DMS53 treated with DMSO at 0.1 percent for 48 hours (cell line): ENCODE data around the gene KRTAP19-8.

Source experiments
- DNase-seq: peaks from one replicate; lab custom pipeline; 2025; ENCODE audit not compliant: unreplicated experiment; lab: John Stamatoyannopoulos, UW

KRTAP19-8 gene

DNA sequence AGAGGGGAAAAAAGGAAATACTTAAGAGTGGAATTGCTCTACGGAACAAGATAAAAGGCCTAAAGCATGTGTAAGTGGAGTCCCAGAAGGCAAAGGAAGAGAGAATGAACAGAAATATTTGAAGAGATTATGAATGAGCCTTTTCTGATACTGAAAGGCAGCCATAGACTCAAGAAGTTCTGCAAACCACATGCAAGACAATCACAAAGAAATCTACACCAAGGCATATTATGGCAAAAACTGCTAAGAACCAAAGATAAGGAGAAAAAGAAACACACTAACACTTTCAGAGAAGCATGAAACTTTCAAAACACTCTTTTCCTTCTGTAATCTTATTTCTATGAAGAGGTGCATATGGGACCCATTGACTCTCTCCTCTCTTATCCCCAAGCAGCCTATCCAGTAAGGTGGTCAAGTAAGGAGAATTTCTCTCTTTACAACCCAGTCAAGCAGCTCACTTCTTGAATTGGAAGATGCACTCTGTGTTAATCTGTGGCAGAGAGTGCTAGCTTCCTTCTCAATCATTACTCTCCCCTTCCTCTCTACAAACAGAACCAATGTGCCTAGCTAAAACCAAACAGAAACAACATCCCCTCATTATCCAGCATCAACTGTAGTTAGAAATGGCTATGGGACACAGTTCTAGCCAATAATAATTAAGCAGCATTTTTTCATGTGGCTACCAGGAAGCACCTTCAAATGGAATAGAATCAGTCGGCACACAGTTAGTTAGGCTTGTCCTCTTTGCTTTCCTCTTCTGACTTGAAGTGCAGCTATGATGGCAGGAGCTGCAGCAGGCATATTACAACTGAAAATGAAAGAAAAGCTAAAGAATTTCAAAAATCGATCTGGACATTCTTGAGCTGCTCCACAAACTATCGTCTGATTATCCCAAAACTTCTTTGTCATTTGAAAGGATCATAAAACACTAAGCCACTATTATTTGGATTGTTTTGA, 25.9 kb downstream of the KRTAP19-8 start:
- no peak for DNase-seq

DNA sequence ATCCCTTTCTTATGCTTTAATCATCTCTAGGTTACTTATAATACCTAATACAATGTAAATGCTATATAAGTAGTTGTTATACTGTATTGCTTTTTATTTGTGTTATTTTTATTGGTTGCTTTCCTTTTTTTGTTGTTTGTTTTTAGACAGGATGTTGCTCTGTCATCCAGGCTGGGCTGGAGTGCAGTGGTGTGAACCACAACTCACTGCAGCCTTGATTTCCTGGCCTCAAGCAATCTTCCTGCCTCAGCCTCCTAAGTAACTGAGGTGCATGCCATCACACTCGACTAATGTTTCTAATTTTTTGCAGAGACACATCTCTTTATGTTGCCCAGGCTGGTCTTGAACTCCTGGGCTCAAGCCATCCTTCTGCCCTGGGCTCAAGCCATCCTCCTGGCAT, 26.9 kb downstream of the KRTAP19-8 start:
- DNase-seq, result no peak

DNA sequence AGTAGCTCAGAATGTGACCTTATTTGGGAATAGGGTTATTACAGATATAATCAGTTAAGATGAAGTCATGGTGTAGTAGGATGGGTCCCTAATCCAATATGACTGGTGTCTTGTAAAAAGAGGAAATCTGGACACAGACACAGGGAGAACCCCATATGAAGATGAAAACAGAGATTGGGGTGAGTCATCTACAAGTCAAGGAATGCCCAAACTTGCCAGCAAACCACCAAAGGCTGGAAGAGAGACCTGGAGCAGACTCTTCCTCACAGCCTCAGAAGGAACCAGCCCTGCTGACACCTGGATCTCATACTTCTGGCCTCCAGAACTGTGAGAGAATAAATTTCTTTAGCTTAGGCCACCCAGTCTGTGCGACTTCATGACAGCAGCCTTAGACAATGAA, 29.9 kb downstream of the KRTAP19-8 start:
- DNase-seq, result no peak

DNA sequence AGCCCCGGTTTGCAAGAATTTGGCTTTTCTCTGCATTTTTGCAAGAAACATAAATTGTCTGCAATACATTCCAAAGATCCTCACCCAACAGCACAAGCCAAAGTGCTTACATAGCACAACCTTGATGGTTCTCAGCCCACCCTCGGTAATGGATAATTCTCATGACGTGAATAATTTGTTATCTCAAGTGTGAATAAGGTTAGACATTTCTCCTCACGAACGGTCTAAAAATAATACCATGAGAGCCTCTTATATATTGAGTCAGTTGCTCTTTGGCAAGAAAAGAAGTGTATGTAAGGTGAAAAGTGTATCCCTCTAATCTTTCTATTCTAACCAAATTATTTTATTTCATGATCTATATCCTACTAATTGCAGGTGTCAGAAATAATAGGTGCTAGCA, 33.3 kb downstream of the KRTAP19-8 start:
- no peak for DNase-seq

DNA sequence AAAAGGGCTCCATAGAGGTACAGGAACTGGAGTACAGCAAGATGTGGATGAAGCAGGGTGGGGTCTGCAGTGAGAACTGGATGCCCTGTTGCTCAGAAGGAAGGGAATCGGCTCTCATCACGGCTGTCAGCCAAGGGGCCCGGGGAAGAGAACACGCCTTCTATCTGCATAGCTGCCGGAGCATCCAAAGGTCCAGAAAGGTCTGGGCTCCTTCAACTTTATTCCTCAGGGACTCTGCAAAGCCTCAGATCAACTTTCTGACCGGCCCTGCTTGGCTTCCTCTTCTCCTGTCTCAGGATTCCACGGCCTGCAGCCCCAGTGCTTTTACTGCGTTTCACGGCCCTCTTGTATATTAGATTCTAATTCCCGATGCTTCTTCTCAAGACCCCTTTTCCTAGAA, 34.8 kb downstream of the KRTAP19-8 start:
- no peak for DNase-seq

DNA sequence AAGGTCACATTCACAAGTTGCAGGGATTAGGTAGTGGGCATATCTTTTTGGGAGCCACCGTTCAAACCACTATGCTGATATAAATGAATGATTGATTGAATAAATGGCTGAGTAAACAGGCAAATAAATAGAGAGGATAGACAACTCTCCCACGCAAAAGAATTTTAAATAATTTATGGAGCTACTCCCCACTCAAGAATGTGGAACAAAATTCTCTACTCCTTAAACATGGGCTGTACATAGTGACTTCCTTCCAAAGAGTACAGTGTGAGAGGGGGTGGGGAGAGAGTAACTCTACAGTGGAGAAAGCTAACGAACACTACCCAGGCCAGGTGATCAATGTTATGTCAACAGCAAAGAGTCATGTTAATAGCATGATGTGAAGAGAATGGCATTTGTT, 40.7 kb downstream of the KRTAP19-8 start:
- DNase-seq, result no peak

DNA sequence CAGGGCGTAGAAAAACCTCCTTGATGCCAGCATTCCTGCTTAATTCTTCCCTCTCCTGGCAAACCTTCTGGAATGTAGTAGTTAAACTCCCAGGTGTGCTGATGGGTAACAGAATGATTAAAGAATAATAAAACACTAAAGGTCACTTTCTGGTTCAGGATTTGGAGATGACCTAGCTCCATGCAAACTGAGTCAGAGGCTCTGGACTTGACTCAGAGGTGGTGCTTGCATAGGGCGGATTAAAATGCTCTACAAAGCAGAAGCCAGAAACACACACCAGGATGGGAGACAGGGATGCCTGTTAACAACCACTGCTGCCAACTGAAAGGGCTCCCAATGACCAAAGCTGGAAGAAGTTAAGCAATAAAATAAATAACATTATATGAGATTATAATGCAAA, 41.5 kb downstream of the KRTAP19-8 start:
- DNase-seq, result no peak

DNA sequence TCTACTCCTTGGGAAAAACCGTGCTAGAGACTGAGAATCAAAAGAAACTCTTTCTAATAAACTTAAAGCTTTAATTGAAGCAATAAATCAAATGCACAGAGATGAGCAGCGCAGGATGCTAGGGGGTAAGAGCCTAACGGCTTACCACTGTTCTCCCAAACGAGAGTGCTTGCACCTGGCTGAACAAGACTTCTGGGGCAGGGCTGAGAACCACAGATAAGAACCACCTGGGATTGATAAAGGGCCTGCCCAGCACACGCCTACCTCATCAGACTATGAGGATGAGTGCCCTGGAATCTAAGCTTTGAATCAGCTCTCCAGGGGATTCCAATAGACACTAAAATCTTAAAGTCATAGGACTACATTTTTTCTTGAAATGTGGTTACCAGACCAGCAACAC, 43.3 kb downstream of the KRTAP19-8 start:
- DNase-seq, result no peak

DNA sequence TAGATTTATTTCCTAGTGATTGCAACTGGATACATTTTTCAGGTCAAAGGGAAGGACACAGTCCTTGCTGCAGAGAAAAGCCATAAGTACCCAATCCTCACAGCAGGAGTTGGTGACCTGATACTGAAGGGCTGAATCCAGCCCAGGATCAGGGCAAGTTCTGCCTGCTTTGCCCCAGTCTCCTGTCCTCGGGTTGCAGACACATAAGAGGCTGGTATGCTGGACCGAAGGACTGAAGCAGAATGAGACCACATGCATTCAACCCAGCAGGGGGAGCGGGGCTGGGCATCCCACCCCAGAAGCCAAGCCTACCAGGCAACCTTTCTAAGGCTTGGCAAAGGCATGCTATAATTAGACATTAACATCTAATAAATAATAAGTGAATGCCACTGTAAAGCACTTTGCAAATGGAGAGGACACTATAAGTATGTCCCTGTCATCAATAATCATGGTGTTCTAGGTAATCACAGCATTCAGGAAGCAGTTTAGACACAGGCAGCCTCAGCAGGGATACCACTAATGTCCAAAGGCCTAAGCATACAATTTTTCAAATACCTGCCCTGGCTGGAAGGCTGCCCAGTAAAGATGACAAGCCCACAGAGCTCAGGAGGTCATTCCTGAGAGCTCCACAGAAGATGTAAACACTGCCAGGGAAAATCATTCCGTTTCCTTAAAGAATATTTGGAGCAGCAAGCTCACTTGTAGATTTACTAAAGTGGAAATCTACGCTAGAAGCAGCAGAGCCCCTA, 47.6 kb downstream of the KRTAP19-8 start:
- DNase-seq, result no peak

DNA sequence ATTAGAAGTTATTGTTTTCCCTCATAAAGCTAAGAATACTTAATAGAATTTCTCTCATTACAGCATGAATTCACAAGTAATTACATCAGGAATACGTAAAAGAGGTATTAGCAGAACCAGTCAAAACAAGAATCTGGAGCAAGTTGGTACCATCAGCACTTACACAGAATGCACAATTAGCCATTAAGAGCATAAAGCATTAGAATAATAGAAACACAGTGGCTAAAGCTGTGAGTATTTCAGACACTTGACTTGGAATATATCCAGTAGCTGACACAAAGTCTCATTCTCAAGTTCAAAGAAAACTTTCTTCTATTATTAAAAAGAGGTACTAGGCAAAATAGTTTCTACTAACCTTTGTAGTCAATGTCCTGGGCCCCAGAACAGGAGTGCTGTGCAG, 49.6 kb downstream of the KRTAP19-8 start:
- DNase-seq, result no peak
